Endothelial cell of umbilical vein (primary cell): ENCODE data around the gene GP9.

Experiments used
- EZH2 ChIP-seq: IDR thresholded peaks from 2 replicates; pipeline ENCODE4 v1.6.1; 2012; ENCODE audit warnings: borderline replicate concordance, low read depth, mild to moderate bottlenecking, moderate library complexity, low read length, inconsistent platforms; ENCODE audit not compliant: severe bottlenecking
- FOS ChIP-seq: IDR thresholded peaks from 2 replicates; pipeline ENCODE4 v1.6.1; 2011; ENCODE audit warnings: mild to moderate bottlenecking, low read length, moderate library complexity, borderline replicate concordance; ENCODE audit not compliant: insufficient read depth
- GATA2 ChIP-seq: IDR thresholded peaks from 2 replicates; pipeline ENCODE4 v1.7.0; 2011; ENCODE audit warnings: low read depth, mild to moderate bottlenecking, moderate library complexity, mixed read lengths, low read length; ENCODE audit not compliant: insufficient read length, insufficient read depth
- JUN ChIP-seq: IDR thresholded peaks from 2 replicates; pipeline ENCODE4 v1.6.1; 2011; ENCODE audit warnings: borderline replicate concordance, low read depth; ENCODE audit not compliant: insufficient read length, insufficient read depth
- MYC ChIP-seq: IDR thresholded peaks from one replicate; pipeline ENCODE4 v1.6.1; 2011; ENCODE audit warnings: mild to moderate bottlenecking, low read depth, low read length
- POLR2A ChIP-seq: IDR thresholded peaks from 2 replicates; pipeline ENCODE4 v1.6.1; 2012; ENCODE audit warnings: low read depth, mild to moderate bottlenecking, control low read depth, low read length
- POLR2AphosphoS5 ChIP-seq: IDR thresholded peaks from 2 replicates; pipeline ENCODE4 v1.6.1; 2012; ENCODE audit warnings: low read depth, mild to moderate bottlenecking, control low read depth, low read length, moderate library complexity; ENCODE audit not compliant: insufficient read depth
- TF ChIP-seq, protein P1 (sequence below), 2 donors: IDR thresholded peaks; 1 replicate in 1 of 2; 2 replicates in 1 of 2; pipeline ENCODE4 v1.5.1; 2011; ENCODE audit warnings: low read length in 2 of 2, mild to moderate bottlenecking in 2 of 2, moderate library complexity in 2 of 2, control low read depth in 1 of 2, inconsistent platforms in 1 of 2, low read depth in 1 of 2; ENCODE audit not compliant: insufficient read depth in 1 of 2; ENCODE audit errors: extremely low read depth in 1 of 2
- TF ChIP-seq, protein P2 (sequence below): IDR thresholded peaks from 2 replicates; pipeline ENCODE4 v1.6.1; 2011; ENCODE audit not compliant: insufficient read depth, insufficient read length

DNA sequence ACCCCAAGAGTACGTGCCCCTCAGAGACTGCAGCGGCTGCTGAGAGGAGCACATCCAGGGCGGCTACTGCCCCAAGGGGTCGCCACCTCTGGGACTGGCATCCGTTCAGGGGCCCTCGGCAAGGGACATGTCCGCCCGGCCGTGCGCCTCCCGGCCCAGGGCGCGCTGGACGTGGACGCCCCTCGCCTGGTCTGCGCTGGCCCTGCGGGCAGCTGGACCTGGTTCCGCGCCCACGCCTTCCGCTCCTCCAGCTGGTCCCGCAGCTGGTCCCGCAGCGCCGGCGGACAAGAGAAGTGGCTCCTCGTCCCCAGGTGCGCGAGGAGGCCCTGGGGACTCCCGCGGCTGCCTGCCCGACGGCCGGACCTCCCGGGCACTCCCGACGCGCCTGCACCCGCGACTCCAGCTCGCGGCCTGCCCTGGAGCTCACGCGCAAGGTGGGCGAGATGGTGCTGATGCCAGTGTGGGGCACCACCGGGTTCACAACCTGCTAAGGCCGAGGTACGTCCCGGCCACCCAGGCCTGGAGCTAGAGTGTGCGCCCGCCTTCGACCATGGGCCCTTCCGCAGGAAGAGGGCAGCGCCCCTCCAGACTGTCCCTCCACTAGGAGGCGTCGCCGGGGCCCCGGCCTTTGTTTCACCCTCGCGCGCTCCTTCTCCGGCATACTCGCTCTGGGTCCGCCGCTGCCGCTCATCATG, 14.4 kb upstream of the GP9 start:
- TF ChIP-seq MYC (no peak), GATA2 (no peak), EZH2 (peak; percentile 37), POLR2A (no peak), POLR2AphosphoS5 (no peak), JUN (no peak), FOS (no peak)
- TF ChIP-seq, protein P1, sequence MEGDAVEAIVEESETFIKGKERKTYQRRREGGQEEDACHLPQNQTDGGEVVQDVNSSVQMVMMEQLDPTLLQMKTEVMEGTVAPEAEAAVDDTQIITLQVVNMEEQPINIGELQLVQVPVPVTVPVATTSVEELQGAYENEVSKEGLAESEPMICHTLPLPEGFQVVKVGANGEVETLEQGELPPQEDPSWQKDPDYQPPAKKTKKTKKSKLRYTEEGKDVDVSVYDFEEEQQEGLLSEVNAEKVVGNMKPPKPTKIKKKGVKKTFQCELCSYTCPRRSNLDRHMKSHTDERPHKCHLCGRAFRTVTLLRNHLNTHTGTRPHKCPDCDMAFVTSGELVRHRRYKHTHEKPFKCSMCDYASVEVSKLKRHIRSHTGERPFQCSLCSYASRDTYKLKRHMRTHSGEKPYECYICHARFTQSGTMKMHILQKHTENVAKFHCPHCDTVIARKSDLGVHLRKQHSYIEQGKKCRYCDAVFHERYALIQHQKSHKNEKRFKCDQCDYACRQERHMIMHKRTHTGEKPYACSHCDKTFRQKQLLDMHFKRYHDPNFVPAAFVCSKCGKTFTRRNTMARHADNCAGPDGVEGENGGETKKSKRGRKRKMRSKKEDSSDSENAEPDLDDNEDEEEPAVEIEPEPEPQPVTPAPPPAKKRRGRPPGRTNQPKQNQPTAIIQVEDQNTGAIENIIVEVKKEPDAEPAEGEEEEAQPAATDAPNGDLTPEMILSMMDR (IDR thresholded peaks at IDR 0.05; ENCODE audit: extremely low read depth in 1 of 2, insufficient read depth in 1 of 2, low read depth in 1 of 2, low read length in 2 of 2) = peak; percentile 16 to 28
- TF ChIP-seq, protein P2, sequence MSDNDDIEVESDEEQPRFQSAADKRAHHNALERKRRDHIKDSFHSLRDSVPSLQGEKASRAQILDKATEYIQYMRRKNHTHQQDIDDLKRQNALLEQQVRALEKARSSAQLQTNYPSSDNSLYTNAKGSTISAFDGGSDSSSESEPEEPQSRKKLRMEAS = no peak
